Parathyroid adenoma (tissue), 2 donors: ENCODE results near the gene TMEM179.
"Not testable (repeated sequence)": the region's sequence is repeated elsewhere in the genome, so short reads cannot be mapped to it uniquely, and the experiment has no call there.

ENCODE experiments used
- H2AFZ ChIP-seq: fragments of 300-600 bp; sonication (generic); one replicate; pipeline ENCODE4 v1.7.0; 2017; ENCODE audit warnings: antibody characterized with exemption, mild to moderate bottlenecking
- H3K27ac ChIP-seq: fragments of 300-600 bp; sonication (generic); one replicate; pipeline ENCODE4 v1.7.0; 2017
- H3K27me3 ChIP-seq: fragments of 300-600 bp; sonication (generic); one replicate; pipeline ENCODE4 v1.7.0; 2017; ENCODE audit warnings: low read length; ENCODE audit not compliant: control insufficient read depth, insufficient read depth
- H3K36me3 ChIP-seq: fragments of 300-600 bp; sonication (generic); one replicate; pipeline ENCODE4 v1.7.0; 2017; ENCODE audit warnings: low read length; ENCODE audit not compliant: control insufficient read depth, insufficient read depth
- H3K4me1 ChIP-seq: fragments of 300-600 bp; sonication (generic); one replicate; pipeline ENCODE4 v1.7.0; 2017; ENCODE audit warnings: control low read depth
- H3K4me2 ChIP-seq: fragments of 300-600 bp; sonication (generic); one replicate; pipeline ENCODE4 v1.7.0; 2017; ENCODE audit warnings: low read length
- H3K4me3 ChIP-seq: fragments of 300-600 bp; sonication (generic); one replicate; pipeline ENCODE4 v1.7.0; 2017; ENCODE audit warnings: low read depth, low read length
- H3K79me2 ChIP-seq: fragments of 300-600 bp; sonication (generic); one replicate; pipeline ENCODE4 v1.7.0; 2017; ENCODE audit warnings: control low read depth
- H3K9ac ChIP-seq: fragments of 300-600 bp; sonication (generic); one replicate; pipeline ENCODE4 v1.7.0; 2017; ENCODE audit warnings: mild to moderate bottlenecking
- H3K9me3 ChIP-seq: fragments of 300-600 bp; sonication (generic); one replicate; pipeline ENCODE4 v1.7.0; 2017; ENCODE audit warnings: low read length; ENCODE audit not compliant: control insufficient read depth
- TF ChIP-seq, protein P1 (sequence below): fragments of 300-600 bp; sonication (generic); IDR thresholded peaks from one replicate; pipeline ENCODE4 v1.7.0; 2017; ENCODE audit warnings: antibody characterized with exemption, mild to moderate bottlenecking
- donor health status: primary hyperparathyroidism.

TMEM179 gene

GRCh38 chr14:104604458-104605449, at the start of gene TMEM179:
TSS of gene TMEM179 (minus strand) at chr14:104604772. CDS start at chr14:104604741, 31 bp downstream.
- peak within 1 kb of the TSS; percentile 18 for H3K4me2 ChIP-seq
- TF ChIP-seq, protein P1, sequence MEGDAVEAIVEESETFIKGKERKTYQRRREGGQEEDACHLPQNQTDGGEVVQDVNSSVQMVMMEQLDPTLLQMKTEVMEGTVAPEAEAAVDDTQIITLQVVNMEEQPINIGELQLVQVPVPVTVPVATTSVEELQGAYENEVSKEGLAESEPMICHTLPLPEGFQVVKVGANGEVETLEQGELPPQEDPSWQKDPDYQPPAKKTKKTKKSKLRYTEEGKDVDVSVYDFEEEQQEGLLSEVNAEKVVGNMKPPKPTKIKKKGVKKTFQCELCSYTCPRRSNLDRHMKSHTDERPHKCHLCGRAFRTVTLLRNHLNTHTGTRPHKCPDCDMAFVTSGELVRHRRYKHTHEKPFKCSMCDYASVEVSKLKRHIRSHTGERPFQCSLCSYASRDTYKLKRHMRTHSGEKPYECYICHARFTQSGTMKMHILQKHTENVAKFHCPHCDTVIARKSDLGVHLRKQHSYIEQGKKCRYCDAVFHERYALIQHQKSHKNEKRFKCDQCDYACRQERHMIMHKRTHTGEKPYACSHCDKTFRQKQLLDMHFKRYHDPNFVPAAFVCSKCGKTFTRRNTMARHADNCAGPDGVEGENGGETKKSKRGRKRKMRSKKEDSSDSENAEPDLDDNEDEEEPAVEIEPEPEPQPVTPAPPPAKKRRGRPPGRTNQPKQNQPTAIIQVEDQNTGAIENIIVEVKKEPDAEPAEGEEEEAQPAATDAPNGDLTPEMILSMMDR: no peak
- no peaks in the 10 kb centered on the region for H3K79me2 ChIP-seq
- no peaks in the 10 kb centered on the region for H3K9me3 ChIP-seq
- H2AFZ ChIP-seq: peak within 1 kb of the TSS; percentile 81
- no peak within 1 kb of the TSS for H3K4me3 ChIP-seq
- H3K36me3 ChIP-seq: no peaks in the 10 kb centered on the region
- no peak within 1 kb of the TSS for H3K27ac ChIP-seq
- no peak within 1 kb of the TSS for H3K9ac ChIP-seq
- H3K27me3 ChIP-seq: no peaks in the 10 kb centered on the region
- H3K4me1 ChIP-seq: peaks cover 9% of the 10 kb centered on the region

- TF ChIP-seq, protein P1: no peak
- Histone ChIP-seq H3K27me3 (no peaks in the 10 kb centered on the region), H3K27ac (no peak overlapping the region), H3K36me3 (no peaks in the 10 kb centered on the region), H3K4me2 (no peak overlapping the region), H3K9me3 (no peaks in the 10 kb centered on the region), H3K79me2 (no peaks in the 10 kb centered on the region), H3K4me3 (no peak overlapping the region), H3K4me1 (no peaks in the 10 kb centered on the region), H2AFZ (no peak overlapping the region), H3K9ac (no peak overlapping the region)
Measured at GRCh38 chr14:104654119-104654518, 49.5 kb upstream of the TMEM179 start.

DNA sequence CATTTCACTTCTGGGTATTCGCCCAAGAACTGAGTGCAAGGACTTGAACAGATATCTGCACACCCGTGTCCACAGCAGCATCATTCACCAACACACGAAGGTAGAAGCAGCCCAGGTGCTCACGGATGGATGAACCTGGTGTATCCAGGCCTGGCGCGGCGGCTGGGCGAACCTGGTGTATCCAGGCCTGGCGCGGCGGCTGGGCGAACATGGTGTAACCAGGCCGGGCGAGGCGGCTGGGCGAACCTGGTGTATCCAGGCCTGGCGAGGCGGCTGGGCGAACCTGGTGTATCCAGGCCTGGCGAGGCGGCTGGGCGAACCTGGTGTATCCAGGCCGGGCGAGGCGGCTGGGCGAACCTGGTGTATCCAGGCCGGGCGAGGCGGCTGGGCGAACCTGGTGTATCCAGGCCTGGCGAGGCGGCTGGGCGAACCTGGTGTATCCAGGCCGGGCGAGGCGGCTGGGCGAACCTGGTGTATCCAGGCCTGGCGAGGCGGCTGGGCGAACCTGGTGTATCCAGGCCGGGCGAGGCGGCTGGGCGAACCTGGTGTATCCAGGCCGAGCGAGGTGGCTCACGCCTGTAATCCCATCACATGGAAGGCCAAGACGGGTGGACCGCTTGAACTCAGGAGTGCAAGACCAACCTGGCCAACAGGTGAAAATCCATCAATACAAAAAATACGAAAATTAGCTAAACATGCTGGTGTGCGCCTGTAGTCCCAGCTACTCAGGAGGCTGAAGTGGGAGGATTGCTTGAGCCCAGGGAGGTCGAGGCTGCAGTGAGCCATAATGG, 48.8 kb upstream of the TMEM179 start:
- not testable (repeated sequence) for H3K36me3 ChIP-seq, H3K4me3 ChIP-seq, H3K4me1 ChIP-seq, H3K27me3 ChIP-seq, H3K79me2 ChIP-seq, H2AFZ ChIP-seq, H3K9ac ChIP-seq, H3K27ac ChIP-seq, H3K9me3 ChIP-seq, H3K4me2 ChIP-seq

GRCh38 chr14:104652386-104652785, 47.8 kb upstream of the TMEM179 start:
- no peak overlapping the region for H3K9ac ChIP-seq
- no peaks in the 10 kb centered on the region for H3K79me2 ChIP-seq
- no peak overlapping the region for H3K4me2 ChIP-seq
- no peaks in the 10 kb centered on the region for H3K4me1 ChIP-seq
- H3K27me3 ChIP-seq: no peaks in the 10 kb centered on the region
- H3K4me3 ChIP-seq: no peak overlapping the region
- H3K36me3 ChIP-seq: no peaks in the 10 kb centered on the region
- H2AFZ ChIP-seq: no peak overlapping the region
- TF ChIP-seq, protein P1: no peak
- no peak overlapping the region for H3K27ac ChIP-seq
- H3K9me3 ChIP-seq: no peaks in the 10 kb centered on the region

DNA sequence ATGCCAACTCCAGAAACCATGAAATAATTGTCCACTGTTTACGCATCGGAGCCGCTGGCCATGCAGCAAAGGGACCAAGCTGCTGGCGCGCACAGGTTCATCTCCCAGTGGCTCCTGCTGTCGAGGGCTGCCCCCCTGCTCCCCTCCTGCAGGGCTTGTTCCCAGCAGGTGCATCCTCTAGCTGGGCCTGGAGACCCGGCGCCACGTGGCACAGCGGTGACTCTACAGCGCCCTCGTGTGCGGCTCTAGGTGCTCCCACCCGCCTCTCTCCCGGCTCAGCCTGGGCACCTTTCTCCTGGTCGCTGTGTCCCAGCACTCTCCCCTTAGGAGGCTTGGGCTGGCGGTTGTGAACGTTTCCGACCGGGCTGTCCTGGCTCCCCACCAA, 47.3 kb upstream of the TMEM179 start:
- TF ChIP-seq, protein P1: no peak
- Histone ChIP-seq H3K27me3 (no peaks in the 10 kb centered on the region), H3K4me3 (no peak overlapping the region), H3K36me3 (no peaks in the 10 kb centered on the region), H2AFZ (no peak overlapping the region), H3K79me2 (no peaks in the 10 kb centered on the region), H3K4me2 (no peak overlapping the region), H3K9me3 (no peaks in the 10 kb centered on the region), H3K4me1 (no peaks in the 10 kb centered on the region), H3K27ac (no peak overlapping the region), H3K9ac (no peak overlapping the region)
